T47D (cell line): ENCODE measurements around the gene VPS50.
"Not testable (repeated sequence)": the region's sequence is repeated elsewhere in the genome, so short reads cannot be mapped to it uniquely, and the experiment has no call there.

Source experiments
- DNase-seq, 2 experiments: peaks; one replicate each; pipeline versions ENCODE4 v3.0.0 to v3.0.0-alpha.2; 2011 to 2012; ENCODE audit warnings: low read depth in 1 of 2, low spot score in 1 of 2
- JUND ChIP-seq: IDR thresholded peaks from 2 replicates; pipeline ENCODE4 v1.6.1; 2012; ENCODE audit warnings: low read depth
- in situ Hi-C: cut with HindIII; loops from 2 replicates; pipeline ENCODE4 v1.10.0; 2016; ENCODE audit warnings: low sequenced_read_pairs, low pct_unique_long_range_greater_than_20kb

Gene VPS50

DNA sequence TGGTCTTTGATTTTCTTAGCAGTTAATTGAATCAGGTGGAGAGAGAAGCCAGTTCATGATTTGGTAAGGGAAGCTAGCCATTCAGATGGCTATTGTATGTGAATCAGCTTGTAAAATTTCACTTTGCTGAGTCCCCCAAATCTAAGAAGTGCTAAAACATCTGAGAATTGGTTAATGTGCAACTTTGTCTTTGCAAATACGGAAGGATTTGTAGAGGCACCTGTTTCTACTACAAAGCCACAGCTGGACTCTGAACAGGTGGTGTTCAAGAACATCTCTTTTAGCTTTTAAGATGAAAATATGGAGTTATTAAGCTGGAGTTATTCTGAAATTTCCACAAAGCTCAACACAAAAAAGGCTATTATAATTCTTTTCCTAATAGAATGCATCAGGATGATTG is 132.6 kb downstream of the VPS50 start:
- no peak for DNase-seq
- TF ChIP-seq JUND: no peak
- in situ Hi-C loops: no loop called here

DNA sequence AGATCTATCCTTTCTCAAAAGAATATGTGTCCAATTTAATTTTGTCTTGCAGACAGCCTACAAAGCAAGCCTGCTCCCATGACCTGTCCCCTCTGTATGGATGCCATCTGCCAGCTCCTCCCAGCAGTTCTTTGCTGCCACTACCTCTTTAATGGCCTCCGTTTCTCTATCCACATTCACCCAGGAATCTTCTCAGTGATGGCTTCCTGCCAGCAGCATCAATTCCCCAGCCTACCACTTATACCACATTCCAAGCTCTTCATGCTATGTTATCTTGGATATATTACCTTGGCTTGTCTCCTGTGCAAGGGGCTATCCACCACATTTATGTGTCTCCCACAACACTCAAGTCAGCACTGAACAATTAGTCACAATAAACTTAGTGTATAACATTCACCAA is 133.2 kb downstream of the VPS50 start:
- no peak for DNase-seq
- in situ Hi-C loops: no loop called here
- no peak for TF ChIP-seq JUND

DNA sequence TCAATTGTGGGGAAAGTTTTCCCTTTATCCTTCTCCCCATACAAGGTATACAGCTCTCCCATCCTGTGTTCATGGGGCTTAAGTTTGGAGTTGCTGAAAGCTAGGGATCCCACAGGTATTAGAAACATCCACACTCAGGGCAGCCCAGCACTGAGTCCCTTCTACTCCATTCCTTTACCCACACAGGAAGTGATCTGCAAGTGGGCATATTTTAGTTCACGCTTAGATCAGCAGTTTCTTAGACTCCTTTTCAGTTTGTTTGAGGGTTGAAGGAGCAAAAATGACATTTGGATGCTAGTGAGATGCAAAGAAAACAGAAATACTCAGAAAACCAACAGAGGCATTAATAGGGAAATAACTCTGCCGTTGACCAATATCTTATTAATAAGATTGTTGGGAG is 134.7 kb downstream of the VPS50 start:
- TF ChIP-seq JUND: no peak
- in situ Hi-C loops: no loop called here
- no peak for DNase-seq

DNA sequence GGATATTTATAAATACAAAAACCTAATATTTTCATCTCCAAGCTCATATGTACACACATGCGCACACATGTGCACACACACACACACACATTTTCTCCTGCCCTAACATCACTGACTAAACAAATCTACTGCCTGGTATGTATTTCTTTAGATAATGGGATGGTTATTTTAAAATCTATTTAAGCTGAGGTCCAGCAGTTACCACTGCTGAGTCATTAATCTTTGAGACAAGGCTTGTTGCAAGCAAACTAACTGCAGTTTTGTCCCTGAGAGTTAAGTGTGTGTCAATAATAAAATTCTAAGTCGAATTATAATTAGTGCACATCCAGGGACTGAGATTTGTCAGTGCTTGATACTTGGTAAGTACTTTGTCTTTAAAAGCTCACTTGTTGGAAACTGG is 135.1 kb downstream of the VPS50 start:
- no peak for DNase-seq
- in situ Hi-C loops: no loop called here
- TF ChIP-seq JUND: no peak

DNA sequence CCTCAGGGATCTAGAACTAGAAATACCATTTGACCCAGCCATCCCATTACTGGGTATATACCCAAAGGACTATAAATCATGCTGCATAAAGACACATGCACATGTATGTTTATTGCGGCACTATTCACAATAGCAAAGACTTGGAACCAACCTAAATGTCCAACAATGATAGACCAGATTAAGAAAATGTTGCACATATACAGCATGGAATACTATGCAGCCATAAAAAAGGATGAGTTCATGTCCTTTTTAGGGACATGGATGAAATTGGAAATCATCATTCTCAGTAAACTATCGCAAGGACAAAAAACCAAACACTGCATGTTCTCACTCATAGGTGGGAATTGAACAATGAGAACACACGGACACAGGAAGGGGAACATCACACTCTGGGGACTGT is 138.8 kb downstream of the VPS50 start:
- in situ Hi-C loops, DNase-seq: not testable (repeated sequence)

DNA sequence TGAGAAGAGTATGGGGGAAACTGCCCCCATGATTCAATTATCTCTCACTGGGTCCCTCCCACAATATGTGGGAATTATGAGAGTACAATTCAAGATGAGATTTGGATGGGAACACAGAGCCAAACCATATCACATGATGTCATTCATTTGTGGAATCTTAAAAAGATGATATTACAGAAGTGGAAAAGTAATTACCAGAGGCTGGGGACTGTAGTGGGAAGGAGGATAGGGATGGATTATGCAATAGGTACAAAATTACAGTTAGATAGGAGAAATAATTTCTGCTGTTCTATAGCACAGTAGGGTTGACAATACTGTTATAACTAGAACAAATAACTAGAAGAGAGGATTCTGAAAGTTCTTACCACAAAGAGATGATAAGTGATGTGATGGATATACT is 141.4 kb downstream of the VPS50 start:
- no peak for TF ChIP-seq JUND
- in situ Hi-C loops: no loop called here
- no peak for DNase-seq

DNA sequence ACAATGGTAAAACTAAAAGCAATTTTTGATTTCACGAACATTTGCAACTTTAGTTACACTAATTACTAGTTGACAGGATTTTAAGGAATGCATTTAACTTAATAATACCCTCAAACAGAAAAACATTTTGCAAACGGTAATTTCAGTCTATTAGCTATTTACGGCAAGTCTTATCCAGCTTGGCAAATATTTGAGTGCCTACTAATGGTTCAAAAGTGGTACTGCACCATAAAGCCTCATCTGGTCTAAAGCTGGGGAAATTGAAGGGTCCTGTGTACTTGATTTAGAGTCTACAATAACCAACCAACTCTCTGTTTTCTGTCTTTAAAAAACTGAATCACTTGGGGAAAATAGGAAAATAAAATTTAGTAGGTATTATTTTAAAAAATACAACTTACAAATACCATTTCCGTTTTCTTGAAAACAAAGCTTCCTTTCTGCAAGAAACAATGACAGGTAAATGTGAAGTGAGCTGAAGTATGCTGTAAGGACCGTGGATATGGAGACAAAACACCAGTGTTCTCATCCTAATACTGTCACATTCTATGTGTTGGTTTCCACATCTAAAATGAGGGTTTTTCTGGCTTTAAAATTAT is 142.3 kb downstream of the VPS50 start:
- TF ChIP-seq JUND: no peak
- peak in 1 of 2 experiments; percentile 28 for DNase-seq
- in situ Hi-C loops: no loop called here

DNA sequence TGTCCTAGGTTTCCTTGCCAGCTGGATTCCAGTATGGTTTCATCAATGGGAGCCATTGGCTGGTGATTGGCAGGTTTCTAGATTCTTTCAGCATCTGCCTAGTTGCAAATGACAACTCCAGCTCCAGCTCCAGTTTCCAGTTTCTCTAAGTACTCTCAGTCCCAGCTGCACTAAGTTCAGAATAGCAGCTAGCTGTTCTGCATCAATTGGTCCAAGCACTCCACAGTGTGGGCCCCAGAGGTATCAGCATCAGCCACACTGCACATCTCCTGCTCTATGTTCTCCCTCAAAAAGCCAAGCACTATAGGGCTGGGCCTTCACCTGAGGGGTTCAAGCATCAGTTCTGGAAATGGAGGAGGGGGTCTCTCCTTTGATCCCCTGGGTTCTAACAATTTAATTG is 143.4 kb downstream of the VPS50 start:
- in situ Hi-C loops: no loop called here
- peak in 1 of 2 experiments; percentile 2 for DNase-seq
- TF ChIP-seq JUND: no peak

DNA sequence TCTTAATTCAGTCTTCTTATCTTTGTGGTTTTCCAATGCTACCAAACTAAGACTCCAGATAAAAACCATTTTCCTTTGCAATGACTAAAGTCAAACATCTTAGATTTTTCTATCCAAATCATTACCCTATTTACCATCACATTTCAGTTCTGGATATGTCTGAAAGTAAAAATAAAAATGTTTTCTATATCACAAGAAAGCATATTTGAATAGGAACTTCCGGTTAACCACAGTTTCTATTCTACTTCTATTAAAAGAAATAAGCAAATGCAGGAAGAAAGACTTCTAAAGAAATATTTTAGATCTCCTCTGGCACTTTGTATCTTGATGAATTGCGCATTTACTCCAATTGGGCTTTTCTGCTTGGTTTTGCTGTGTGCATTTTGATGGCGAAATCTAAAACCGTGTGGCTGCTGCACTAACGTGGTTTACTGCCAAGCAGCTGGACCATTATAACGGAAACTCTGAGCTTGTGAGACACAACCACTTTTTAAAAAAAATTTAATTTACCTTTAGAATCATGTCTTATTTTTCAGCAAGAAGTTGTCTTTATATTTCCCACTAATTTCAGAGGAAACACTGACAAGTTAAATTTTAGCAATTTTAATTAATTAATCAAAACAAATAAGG is 146.1 kb downstream of the VPS50 start:
- in situ Hi-C loops: no loop called here
- DNase-seq: no peak

DNA sequence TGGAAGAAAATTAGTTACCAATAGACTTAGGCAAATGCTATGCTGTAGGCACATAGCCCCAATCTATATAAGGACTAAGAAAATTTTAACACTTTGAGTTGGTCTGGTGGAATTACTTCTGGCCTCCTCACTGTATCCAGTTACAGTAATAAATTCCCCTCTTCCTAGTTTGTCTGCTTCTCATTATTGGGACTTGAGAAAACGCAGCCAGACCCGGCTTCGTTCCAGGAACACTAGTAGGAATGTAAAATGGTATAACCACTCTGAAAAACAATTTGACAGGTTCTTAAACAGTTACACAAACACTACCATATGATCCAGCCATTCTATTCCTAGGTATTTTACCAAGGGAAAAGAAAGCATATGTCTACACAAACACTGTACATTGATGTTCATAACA is 150.2 kb downstream of the VPS50 start:
- in situ Hi-C loops: no loop called here
- no peak for TF ChIP-seq JUND

More for the DNA sequence above, 146.1 kb downstream of the VPS50 start:
- no peak for TF ChIP-seq JUND

DNA sequence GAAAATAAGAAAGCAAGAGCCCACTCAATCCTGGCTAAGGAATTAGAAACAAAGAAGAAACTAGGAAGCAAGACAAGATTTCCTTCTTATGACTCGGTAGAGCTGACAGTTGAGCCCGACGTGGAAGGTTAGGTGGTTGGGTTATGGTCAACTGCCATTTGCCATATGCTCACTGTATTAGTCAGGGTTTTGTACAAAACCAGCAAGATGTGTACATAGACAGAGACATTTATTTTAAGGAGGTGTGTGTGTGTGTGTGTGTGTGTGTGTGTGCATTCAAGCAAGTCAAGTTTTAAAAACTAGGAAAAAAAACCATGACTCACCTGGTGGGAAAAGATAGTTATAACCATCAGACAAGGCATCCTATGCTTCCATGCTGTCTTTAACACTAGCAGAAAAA is 158.5 kb downstream of the VPS50 start:
- in situ Hi-C loops: no loop called here
- no peak for TF ChIP-seq JUND
- DNase-seq: no peak

More for the DNA sequence above, 150.2 kb downstream of the VPS50 start:
- DNase-seq: no peak

DNA sequence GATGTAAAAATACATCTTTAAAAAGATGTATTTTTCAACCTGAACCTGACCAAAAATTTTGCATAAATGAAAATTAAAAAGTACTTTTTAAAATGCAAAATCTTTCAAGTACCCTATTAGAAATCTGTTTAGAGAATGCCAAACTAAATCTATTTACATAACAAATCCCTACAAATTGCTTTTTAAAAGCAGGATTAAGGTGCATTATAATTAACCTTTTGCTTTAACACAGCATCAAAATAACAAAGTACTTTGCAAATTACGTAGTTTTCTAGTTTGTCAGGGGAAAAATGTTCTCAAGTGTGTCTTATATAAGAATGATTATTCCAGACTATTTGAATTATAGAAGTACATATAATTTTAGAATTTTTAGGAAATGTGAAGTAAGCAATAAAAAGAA is 160.8 kb downstream of the VPS50 start:
- DNase-seq: no peak
- in situ Hi-C loops: no loop called here
- TF ChIP-seq JUND: no peak

DNA sequence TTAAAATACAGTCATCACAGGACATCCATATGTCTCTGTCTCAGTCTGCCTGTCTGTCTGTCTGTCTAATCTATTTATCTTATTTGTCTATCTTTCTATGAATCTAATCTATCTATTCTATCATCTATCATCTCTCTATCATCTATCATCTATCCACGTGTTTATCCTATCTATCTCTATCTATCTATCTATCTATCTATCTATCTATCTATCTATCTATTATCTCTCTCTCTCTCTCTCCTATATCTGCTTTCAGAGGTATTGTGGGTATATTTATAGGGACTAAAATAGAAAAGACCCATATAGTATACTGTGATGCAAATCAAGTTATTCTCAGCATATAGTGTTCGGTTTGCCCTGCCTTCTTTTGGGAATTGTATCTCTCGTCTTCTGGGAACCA is 167.5 kb downstream of the VPS50 start:
- no peak for TF ChIP-seq JUND
- DNase-seq: no peak
- in situ Hi-C loops: no loop called here

DNA sequence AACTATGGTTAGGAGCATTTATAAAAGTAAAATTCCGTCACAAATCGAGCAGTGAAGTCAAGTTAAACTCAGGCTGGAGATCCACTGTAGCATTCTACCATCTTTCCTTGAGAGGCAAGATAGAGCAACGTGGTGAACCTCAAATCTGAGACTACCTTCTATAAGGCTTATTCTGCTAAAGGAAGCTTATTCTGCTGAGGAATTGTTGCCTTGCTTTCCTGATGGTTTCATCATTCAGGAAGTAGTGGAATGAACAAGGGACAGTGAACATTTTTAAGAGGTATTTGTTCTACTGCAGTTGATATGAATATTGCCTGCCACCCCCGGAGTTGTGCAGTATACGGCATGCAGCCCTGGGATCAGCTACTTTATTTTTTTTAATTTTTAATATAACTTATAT is 170.8 kb downstream of the VPS50 start:
- TF ChIP-seq JUND: no peak
- in situ Hi-C loops: no loop called here
- no peak for DNase-seq
